ENCODE data around the gene AFF3. TPM values are rescaled to one million over a fixed set of nuclear protein-coding genes. Genes with fewer than 3 reads are reported as not detected.

The AFF3 gene
- total RNA-seq, 1 experiment from 2014 or later: 0.61 TPM

DNA sequence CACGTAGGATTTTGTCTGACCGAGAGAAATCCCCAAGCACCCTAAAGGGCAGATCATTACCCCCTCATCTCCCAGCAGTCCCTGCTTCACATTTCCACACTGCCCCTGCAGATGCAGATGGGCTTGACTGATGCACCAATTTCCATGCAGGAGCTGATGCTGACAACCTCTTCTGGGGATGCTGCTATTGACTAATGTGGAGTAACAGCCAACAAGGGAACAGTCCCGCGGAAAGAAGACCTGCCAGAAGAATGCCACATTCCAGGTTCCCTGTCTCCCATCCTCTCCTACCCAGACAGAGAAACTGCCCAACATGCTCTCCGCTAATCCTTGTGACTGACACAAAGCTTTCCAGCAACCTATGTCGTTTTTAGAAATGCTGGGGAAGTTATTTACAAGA lies 91.7 kb downstream of the AFF3 start:
- Histone ChIP-seq H3K4me1 (ENCODE audit: control insufficient read depth in 1 of 2, insufficient read depth in 2 of 2, low read length in 2 of 2) (no peaks in the 10 kb centered on the region), H3K4me3 (replicated peaks in 1 of 2; ENCODE audit: low read depth in 1 of 2, low read length in 2 of 2) (no peak overlapping the region), H3K36me3 (ENCODE audit: control insufficient read depth in 1 of 2, insufficient read depth in 2 of 2, low read length in 2 of 2) (no peaks in the 10 kb centered on the region), H3K9ac (ENCODE audit: low read length) (no peak overlapping the region), H3K4me2 (ENCODE audit: low read length) (no peak overlapping the region), H3K9me2 (ENCODE audit: insufficient read depth) (no peaks in the 10 kb centered on the region), H4K20me1 (ENCODE audit: insufficient read depth) (no peaks in the 10 kb centered on the region), H3K79me2 (ENCODE audit: insufficient read depth, low read length) (no peaks in the 10 kb centered on the region), H3K27ac (ENCODE audit: low read depth, low read length) (no peak overlapping the region), H3K9me3 (ENCODE audit: control insufficient read depth in 1 of 2, insufficient read depth in 1 of 2, low read depth in 1 of 2, low read length in 2 of 2) (no peaks in the 10 kb centered on the region), H3K27me3 (ENCODE audit: insufficient read depth, low read length) (peaks cover 50% of the 10 kb centered on the region), H2AFZ (ENCODE audit: low read depth, low read length, poor library complexity, severe bottlenecking) (no peak overlapping the region)
- intact Hi-C loops (cut with micrococcal nuclease): no loop called here
- CTCF ChIA-PET: no interaction called here
- POLR2A ChIA-PET: no interaction called here
- ATAC-seq (no peak), DNase-seq (ENCODE audit: low read depth, low spot score) (no peak)
- TF ChIP-seq, protein P1, sequence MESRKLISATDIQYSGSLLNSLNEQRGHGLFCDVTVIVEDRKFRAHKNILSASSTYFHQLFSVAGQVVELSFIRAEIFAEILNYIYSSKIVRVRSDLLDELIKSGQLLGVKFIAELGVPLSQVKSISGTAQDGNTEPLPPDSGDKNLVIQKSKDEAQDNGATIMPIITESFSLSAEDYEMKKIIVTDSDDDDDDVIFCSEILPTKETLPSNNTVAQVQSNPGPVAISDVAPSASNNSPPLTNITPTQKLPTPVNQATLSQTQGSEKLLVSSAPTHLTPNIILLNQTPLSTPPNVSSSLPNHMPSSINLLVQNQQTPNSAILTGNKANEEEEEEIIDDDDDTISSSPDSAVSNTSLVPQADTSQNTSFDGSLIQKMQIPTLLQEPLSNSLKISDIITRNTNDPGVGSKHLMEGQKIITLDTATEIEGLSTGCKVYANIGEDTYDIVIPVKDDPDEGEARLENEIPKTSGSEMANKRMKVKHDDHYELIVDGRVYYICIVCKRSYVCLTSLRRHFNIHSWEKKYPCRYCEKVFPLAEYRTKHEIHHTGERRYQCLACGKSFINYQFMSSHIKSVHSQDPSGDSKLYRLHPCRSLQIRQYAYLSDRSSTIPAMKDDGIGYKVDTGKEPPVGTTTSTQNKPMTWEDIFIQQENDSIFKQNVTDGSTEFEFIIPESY (IDR thresholded peaks at IDR 0.05; ENCODE audit: extremely low read depth, insufficient replicate concordance, low read length): no peak
- TF ChIP-seq SIN3A (IDR thresholded peaks at IDR 0.05; ENCODE audit: low read depth) (no peak), POLR2AphosphoS5 (IDR thresholded peaks at IDR 0.05; ENCODE audit: low read depth, low read length) (no peak)
- no TSS peak for BruUV-seq (replicated peaks)
- RAD21 ChIA-PET (ENCODE audit: low non-redundant PET in 1 of 2, low total read pairs in 2 of 2, uncharacterized antibody in 2 of 2, unreplicated experiment in 2 of 2): no interaction called here

DNA sequence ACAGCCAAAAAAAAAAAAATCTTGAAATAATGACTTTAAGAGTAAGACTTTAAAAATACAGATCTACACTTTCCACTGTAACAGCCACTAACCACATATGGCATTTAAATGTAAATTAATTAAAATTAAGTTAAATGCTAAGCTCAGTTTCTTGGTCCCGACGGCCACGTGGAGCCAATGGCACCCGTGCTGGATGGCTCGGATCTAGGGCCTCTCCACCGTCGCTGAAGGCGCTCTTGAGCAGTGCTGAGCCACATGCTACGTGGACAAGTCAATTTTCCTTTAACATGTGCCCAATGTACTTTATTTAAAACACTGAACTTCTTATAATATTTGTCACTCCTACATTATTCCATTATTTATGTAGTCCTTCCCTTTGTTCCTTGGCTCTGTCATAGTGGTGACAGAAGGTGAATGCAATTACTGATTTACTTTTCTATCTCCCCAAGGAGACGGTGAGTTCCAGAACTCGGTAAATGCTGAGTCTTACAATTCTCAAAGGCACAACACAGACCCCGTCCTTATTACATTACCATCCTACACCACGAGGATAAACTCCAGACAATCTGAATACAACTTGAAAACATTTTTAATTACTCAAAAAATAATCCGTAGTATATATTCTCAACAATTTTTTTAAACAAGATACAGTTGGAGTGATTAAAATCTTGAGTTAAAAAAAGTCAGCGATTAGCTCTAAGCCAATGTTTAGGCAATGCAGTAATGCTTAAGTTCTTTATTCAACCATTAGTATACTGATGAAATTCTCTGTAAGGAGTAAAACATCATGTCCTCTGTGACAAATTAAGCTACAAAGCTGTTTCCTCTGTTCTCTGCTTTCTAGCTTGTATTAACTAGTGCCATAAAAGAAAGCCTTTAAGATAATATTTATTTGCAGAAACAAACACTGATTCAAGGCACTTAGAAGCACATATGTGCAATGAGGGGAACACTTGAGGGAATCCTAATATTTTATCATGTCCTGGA lies 95.1 kb downstream of the AFF3 start:
- no peak overlapping the region for H2AFZ ChIP-seq (ENCODE audit: low read depth, low read length, poor library complexity, severe bottlenecking)
- CTCF ChIA-PET: no interaction called here
- no peaks in the 10 kb centered on the region for H3K9me2 ChIP-seq (ENCODE audit: insufficient read depth)
- H3K36me3 ChIP-seq (ENCODE audit: control insufficient read depth in 1 of 2, insufficient read depth in 2 of 2, low read length in 2 of 2): no peaks in the 10 kb centered on the region
- no peak for ATAC-seq
- H3K27ac ChIP-seq (ENCODE audit: low read depth, low read length): no peak overlapping the region
- intact Hi-C loops (cut with micrococcal nuclease): no loop called here
- H3K4me2 ChIP-seq (ENCODE audit: low read length): no peak overlapping the region
- H3K9me3 ChIP-seq (ENCODE audit: control insufficient read depth in 1 of 2, insufficient read depth in 1 of 2, low read depth in 1 of 2, low read length in 2 of 2): no peaks in the 10 kb centered on the region
- no peaks in the 10 kb centered on the region for H4K20me1 ChIP-seq (ENCODE audit: insufficient read depth)
- peaks cover 73% of the 10 kb centered on the region for H3K27me3 ChIP-seq (ENCODE audit: insufficient read depth, low read length)
- H3K9ac ChIP-seq (ENCODE audit: low read length): no peak overlapping the region
- no peaks in the 10 kb centered on the region for H3K4me1 ChIP-seq (ENCODE audit: control insufficient read depth in 1 of 2, insufficient read depth in 2 of 2, low read length in 2 of 2)
- POLR2A ChIA-PET: no interaction called here
- no peaks in the 10 kb centered on the region for H3K79me2 ChIP-seq (ENCODE audit: insufficient read depth, low read length)
- RAD21 ChIA-PET (ENCODE audit: low non-redundant PET in 1 of 2, low total read pairs in 2 of 2, uncharacterized antibody in 2 of 2, unreplicated experiment in 2 of 2): no interaction called here
- DNase-seq (ENCODE audit: low read depth, low spot score): no peak
- no TSS peak for BruUV-seq (replicated peaks)
- H3K4me3 ChIP-seq (replicated peaks in 1 of 2; ENCODE audit: low read depth in 1 of 2, low read length in 2 of 2): no peak overlapping the region
- no peak for TF ChIP-seq SP1 (IDR thresholded peaks at IDR 0.05; ENCODE audit: low read depth)
- no peak for TF ChIP-seq ELF1 (IDR thresholded peaks at IDR 0.05; ENCODE audit: borderline replicate concordance, low read depth)
- TF ChIP-seq JUND (IDR thresholded peaks at IDR 0.05): no peak
- TF ChIP-seq EZH2 (IDR thresholded peaks at IDR 0.05): no peak
- TF ChIP-seq CEBPB (IDR thresholded peaks at IDR 0.05; ENCODE audit: low read depth): no peak
- no peak for TF ChIP-seq POLR2AphosphoS5 (IDR thresholded peaks at IDR 0.05; ENCODE audit: low read depth, low read length)
- TF ChIP-seq RAD21 (IDR thresholded peaks at IDR 0.05; ENCODE audit: low read depth): no peak
- TF ChIP-seq SIN3A (IDR thresholded peaks at IDR 0.05; ENCODE audit: low read depth): no peak
- TF ChIP-seq EGR1 (IDR thresholded peaks at IDR 0.05; ENCODE audit: low read depth): no peak
- TF ChIP-seq, protein P2, sequence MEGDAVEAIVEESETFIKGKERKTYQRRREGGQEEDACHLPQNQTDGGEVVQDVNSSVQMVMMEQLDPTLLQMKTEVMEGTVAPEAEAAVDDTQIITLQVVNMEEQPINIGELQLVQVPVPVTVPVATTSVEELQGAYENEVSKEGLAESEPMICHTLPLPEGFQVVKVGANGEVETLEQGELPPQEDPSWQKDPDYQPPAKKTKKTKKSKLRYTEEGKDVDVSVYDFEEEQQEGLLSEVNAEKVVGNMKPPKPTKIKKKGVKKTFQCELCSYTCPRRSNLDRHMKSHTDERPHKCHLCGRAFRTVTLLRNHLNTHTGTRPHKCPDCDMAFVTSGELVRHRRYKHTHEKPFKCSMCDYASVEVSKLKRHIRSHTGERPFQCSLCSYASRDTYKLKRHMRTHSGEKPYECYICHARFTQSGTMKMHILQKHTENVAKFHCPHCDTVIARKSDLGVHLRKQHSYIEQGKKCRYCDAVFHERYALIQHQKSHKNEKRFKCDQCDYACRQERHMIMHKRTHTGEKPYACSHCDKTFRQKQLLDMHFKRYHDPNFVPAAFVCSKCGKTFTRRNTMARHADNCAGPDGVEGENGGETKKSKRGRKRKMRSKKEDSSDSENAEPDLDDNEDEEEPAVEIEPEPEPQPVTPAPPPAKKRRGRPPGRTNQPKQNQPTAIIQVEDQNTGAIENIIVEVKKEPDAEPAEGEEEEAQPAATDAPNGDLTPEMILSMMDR (IDR thresholded peaks at IDR 0.05 in 2 of 3, conservative IDR thresholded peaks at IDR 0.05 in 1 of 3; ENCODE audit: borderline replicate concordance in 1 of 3, insufficient read depth in 1 of 3, low read depth in 2 of 3, low read length in 2 of 3): no peak
- no peak for TF ChIP-seq FOSL1 (IDR thresholded peaks at IDR 0.05; ENCODE audit: low read depth)
- TF ChIP-seq, protein P3, sequence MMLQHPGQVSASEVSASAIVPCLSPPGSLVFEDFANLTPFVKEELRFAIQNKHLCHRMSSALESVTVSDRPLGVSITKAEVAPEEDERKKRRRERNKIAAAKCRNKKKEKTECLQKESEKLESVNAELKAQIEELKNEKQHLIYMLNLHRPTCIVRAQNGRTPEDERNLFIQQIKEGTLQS (IDR thresholded peaks at IDR 0.05): no peak

Measured in HCT116 (cell line).